Measurements from ENCODE around the gene TMEM269.

DNA sequence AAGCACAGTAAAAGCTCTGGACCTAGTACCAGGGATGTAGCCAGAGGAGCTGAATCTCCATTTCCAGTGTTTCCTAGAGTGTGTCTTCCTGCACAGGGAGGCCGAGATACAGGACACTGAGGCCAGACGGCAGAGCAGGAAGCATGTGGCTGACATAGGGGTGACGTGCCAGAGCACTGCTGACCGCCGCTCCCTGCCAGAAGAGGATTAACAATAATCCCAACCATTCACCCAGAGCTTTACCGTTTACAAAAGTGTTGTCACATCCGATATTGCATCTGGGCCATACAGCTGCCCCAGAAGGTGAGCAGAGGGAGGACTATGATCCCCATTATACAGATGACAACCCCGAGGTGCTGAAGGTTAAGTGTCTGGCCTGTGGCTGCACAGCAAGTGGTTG lies 38.9 kb upstream of the TMEM269 start:
- TF ChIP-seq POLR2AphosphoS5 (IDR thresholded peaks at IDR 0.05) (no peak), CTCF (IDR thresholded peaks at IDR 0.05) (no peak), POLR2A (IDR thresholded peaks at IDR 0.05) (no peak), EP300 (IDR thresholded peaks at IDR 0.05) (no peak)
